ENCODE measurements around the gene ZFP36L1.
A peak's percentile ranks its signal among the peaks of the same experiment; 100 is the strongest.

ZFP36L1 gene

DNA sequence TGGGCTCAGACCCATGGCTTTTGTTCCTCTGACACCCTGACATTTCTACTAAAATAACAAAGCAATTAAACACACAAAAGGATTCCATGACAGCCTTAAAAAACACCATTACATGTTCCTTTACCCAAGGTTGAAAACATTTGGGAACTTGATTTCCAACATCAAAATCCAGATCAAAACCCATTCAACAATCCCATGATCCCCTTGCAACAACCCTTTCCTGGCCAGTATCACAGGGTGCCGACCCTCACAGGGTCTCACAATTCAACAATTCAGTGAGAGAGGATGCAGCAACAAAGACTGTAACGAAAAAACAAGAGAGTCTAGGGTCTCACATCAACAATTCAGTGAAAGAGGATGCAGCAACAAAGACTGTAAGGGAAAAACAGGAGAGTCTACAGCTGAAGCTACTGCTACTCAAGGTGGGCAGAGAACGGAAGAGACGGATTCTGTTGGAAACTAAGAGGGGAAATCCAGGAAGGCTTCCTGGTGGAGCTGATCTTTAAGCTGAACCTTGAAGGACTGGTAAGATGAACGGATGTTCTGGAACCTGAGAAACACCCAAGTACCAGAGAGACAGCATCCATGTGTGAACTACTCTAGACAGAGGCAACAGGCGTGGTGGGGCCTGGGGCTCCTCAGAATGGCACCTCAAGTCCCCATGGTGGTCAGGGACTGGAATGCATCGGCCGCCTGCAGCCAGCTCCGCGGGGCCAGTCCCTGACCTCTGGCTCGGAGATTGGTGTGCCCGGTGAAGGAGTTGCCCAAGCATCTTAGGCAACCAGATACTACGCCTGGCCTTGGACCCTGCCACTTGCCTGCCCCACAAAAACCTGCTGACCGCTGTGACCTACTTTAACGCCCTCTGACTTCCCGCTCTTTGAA lies 22.7 kb upstream of the ZFP36L1 start:
- DNase-seq, result no peak

GRCh38 chr14:68814539-68815297 lies 21.9 kb upstream of the ZFP36L1 start:
- no peak for DNase-seq

GRCh38 chr14:68814238-68814538 lies 21.3 kb upstream of the ZFP36L1 start:
- no peak for DNase-seq

GRCh38 chr14:68813318-68813838 lies 20.5 kb upstream of the ZFP36L1 start:
- no peak for DNase-seq

GRCh38 chr14:68811171-68811570 lies 18.3 kb upstream of the ZFP36L1 start:
- DNase-seq, result no peak

DNA sequence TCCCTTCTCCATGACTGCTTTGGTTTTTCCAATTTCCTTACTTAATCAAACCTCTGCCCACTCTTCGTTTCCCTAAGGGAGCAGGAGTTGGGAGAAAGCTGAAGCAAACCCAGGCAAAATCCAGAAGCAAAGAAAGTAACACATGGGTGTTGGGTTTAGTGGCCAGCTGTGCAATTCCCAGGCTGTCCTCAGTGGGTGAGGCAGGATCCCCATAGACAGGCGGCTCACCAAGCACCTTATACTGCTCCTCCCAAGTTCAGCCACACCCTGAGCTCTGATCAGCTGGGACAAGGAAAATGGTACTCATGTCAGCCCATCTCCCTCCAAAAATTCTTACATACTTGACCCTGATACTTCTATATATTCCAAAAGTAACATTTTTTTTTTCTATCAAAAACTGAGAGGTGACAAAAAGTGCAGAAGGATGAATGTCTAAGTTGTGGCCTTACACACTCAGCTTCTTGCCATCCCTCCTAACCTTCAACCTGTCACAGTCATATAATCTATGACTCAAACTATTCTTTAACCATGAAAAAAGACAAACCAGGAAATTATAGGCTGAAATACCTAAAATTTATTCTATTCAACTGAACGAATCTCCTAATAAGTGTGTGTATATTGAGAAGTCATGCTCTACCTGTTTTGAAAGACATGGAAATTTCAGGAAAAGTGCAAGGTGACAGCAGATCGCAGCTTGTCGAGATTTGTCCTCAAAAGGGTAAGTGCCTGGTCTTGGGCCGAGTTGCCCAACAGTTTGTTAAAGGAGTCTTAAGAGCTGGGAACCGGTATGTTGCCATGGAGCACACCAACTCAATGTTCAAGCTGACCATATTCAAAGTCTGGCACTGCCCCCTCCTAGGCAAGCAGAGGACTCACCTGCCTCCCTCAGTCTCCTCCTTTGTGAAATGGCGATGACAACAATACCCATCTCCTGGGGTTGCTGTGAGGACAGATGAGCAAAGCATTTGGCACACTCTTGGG lies 17.6 kb upstream of the ZFP36L1 start:
- no peak for DNase-seq

DNA sequence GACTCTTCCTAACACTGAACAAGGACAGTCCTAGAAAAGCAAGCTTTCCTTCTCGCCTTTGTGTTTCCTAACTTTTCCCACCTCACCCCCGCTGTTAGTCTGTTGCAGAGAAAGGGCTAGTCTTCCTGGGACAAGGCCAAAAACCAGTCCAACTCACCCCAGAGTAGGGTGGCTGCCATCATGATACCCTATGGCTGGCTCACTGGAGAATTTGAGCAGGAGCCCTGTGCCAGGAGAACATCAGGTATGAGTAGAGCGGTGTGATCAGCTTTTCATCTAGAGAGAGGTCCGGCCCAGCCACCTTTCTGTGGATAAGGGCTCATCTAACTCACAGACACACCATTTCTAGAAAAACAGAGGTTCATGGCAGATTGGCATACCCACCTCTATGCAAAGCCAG lies 16.7 kb upstream of the ZFP36L1 start:
- DNase-seq, result no peak

- DNase-seq, result no peak
These were observed 16.0 kb upstream of the ZFP36L1 start for GRCh38 chr14:68808696-68809480.

DNA sequence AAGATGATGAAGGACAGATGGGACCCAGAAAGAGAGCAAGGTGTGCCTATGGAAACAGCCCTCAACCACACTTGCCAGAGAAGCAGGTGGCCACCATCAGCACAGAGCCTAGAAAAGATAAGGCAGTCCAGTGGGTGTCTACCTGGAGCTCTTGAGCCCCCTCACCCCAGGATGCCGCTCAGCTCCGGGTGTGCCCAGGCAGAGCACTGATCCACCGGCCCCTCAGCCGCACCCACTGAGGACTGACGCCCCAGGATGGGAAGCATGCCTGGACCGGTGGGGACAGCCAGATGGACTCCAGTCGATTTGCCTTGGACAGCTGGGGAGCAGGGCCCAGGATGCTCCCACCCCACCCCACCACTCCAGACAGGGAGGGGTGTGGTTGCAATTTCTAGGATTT lies 15.1 kb upstream of the ZFP36L1 start:
- DNase-seq, result no peak

DNA sequence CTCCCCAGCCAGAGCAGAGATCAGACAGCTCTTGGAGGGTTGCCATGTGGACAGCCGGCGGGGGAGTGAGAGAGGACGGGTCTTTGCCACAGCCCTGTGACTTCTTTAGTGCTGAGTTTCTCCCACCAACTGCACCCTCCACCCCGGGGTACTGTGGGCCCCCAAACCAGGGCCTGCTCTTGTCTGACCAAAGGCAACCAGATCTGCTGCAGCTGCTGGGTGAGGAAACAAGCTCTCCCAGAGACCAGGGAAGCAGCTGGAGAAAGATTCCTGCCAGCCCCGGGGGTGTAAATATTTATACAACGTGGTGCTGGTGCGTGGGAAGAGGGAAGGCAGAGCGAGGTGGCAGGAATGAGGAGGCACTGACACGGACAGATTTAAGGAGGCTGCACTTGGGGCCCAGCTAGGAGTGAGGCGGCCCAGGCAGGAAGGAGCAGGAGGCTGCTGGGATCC lies 14.3 kb upstream of the ZFP36L1 start:
- peak; percentile 15 for DNase-seq

DNA sequence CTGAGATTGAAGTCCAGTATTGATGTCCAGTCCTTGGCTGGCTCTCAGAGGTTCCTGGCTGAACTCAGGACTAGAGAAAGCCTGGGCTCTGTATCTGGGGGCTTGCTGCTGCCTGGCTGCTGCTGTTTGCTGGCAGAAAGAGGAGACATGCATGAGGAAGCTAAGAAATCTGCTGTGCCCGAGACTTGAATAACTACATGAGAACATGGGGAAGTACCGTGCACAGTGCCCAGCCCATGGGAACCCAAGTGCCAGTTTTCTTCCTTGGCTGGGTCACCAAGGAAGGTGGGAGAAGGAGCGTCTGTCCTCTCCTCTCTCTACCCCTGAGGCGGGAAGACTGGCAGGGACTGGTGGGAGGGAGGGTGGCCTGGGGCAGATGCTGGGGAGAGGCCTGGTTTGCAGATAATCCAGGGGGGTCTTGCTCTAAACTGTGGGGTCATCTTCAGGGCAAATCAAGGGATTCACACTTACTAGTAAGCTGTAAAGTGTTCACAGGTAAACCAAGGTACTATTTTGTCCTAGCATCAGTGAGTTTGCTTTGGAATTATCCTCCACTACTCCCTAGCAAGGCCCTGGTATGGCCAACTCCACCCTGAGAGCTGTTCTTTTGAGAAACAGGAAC lies 13.8 kb upstream of the ZFP36L1 start:
- DNase-seq, result no peak

- no peak for DNase-seq
These were observed 12.5 kb upstream of the ZFP36L1 start for GRCh38 chr14:68805414-68805813.

- no peak for DNase-seq
These were observed 8.8 kb upstream of the ZFP36L1 start for GRCh38 chr14:68801631-68802030.

GRCh38 chr14:68800953-68801352 lies 8.1 kb upstream of the ZFP36L1 start:
- no peak for DNase-seq

GRCh38 chr14:68800390-68800789 lies 7.5 kb upstream of the ZFP36L1 start:
- no peak for DNase-seq

DNA sequence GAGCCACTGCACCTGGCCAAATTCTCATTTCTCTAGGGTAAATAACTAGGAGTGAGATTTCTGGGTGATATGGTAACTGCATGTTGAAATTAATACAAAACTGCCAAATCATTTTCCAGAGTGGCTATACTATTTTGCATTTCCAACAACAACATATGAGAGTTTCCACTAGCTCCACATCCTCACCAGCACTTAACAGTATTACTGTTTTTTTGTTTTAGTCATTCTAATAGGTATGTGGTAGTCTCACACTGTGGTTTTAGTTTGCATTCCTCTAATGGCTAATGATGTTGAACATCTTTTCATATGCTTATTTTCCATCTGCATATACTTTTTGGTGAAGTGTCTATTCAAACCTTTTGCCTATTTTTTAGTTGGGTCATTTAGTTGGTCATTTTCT lies 5.8 kb upstream of the ZFP36L1 start:
- no peak for DNase-seq

- no peak for DNase-seq
These were observed 4.3 kb upstream of the ZFP36L1 start for GRCh38 chr14:68797121-68797670.

GRCh38 chr14:68796418-68797101 lies 3.7 kb upstream of the ZFP36L1 start:
- DNase-seq, result no peak

GRCh38 chr14:68795597-68796417 lies 2.9 kb upstream of the ZFP36L1 start:
- DNase-seq, result no peak
